HG03045 (cell line): ENCODE data around the gene GSPT1.
A peak's percentile ranks its signal among the peaks of the same experiment; 100 is the strongest.
"Not testable (repeated sequence)": the region's sequence is repeated elsewhere in the genome, so short reads cannot be mapped to it uniquely, and the experiment has no call there.

Experiments used
- ATAC-seq: cut with Tn5 transposase; IDR thresholded peaks from one replicate; pipeline ENCODE4 v1.9.1; 2021; ENCODE audit warnings: mild to moderate bottlenecking, moderate library complexity; ENCODE audit not compliant: unreplicated experiment

GSPT1 gene

DNA sequence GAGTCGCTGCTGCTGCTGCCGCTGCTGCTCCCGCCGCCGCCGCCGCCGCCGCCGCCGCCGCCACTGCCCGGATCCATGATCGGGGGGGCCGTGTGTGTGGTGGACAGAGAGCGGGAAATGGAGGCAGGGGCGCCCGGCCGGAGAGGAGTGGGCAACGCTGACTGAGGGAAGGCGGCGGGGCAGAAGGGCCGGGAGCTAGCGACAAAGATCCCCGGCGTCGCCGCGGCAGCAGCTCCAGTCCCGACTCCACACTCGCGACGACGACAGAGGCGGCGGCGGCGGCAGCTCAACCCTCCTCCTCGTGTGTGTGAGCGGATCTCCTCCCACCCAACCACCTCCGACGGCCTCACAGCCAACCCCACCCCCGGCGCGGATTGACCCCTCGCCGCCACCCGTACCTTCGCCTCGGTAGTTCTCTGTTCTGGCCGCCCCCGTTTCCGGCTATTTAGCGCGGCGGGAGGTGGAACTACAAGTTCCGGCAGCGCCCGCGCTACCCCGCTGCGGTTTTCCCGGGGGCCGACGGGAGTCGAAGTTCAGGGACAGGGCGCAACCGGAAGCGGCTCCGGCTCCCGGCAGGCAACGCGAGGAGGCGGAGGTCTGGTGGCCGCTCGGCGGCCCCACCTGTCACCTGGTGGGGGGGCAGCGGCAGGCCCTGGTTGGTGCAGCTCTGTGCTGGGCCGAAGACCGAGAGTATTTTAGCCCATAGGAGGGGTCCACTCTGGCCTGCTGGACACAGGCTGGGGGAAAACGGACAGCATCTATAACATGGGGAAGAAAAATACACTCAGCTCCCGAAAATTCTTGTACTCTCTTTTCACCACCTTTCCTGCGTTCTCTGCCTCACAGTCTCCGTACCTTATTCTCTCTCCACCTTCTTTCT is at the start of gene GSPT1:
GSPT1 (minus strand) TSS at position 313 of the 880 bp plus-strand sequence; CDS start at position 77, 236 bp downstream.
- peak; percentile 84 for ATAC-seq

DNA sequence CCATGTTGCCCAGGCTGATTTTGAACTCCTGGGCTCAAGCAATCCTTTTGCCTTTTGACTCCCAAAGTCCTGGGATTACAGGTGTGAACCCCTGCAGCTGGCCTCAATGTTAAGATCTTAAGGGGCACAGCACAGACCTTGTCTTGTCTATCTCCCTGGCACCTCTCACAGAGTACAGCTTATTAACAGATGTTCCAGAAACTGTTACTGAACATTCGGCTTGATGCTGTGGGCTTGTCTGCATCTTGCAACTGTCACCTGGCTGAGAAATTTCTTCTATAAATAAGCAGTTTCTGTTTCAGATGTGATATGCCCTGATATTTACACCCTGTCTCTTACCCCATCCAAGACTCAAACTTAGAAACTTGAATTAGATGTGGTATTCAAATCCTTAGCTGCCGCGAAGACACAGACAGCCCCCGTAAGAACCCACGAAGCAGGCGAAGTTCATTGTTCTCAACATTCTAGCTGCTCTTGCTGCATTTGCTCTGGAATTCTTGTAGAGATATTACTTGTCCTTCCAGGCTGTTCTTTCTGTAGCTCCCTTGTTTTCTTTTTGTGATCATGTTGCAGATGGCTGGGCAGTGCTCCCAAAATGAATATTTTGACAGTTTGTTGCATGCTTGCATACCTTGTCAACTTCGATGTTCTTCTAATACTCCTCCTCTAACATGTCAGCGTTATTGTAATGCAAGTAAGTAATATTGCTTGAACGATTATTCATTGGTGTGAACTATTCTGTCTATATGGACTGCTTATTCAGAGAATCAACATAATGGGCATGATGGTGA is 49.2 kb upstream of the GSPT1 start, which contains the start of gene TNFRSF17:
TNFRSF17 (plus strand) TSS at position 450 of the 791 bp plus-strand sequence; CDS start at position 565, 115 bp downstream.
- peak; percentile 77 for ATAC-seq

DNA sequence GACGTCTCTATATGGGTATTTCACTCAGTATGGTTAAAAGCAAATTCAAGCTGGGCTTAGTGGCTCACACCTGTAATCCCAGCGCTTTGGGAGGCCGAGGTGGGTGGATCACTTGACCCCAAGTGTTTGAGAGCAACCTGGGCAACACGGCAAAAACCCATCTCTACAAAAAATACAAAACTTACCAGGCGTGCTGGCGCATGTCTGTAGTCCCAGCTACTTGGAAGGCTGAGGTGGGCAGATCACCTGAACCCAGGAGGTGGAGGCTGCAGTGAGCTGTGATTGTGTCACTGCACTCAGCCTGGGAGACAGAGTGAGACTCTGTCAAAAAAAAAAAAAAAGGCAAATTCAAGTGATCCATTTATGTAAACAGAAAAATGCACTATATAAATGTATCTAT is 48.0 kb upstream of the GSPT1 start:
- ATAC-seq, result no peak

DNA sequence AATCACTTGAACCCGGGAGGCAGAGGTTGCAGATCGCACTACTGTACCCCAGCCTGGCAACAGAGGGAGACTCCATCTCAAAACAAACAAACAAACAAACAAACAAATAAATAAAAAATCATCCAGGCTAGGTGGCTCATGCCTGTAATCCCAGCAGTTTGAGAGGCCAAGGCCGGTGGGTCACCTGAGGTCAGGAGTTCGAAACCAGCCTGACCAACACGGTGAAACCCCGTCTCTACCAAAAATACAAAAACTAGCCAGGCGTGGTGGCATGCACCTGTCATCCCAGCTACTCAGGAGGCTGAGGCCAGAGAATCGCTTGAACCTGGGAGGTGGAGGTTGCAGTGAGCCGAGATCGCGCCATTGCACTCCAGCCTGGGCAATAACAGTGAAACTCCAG is 47.2 kb upstream of the GSPT1 start:
- ATAC-seq, result not testable (repeated sequence)

DNA sequence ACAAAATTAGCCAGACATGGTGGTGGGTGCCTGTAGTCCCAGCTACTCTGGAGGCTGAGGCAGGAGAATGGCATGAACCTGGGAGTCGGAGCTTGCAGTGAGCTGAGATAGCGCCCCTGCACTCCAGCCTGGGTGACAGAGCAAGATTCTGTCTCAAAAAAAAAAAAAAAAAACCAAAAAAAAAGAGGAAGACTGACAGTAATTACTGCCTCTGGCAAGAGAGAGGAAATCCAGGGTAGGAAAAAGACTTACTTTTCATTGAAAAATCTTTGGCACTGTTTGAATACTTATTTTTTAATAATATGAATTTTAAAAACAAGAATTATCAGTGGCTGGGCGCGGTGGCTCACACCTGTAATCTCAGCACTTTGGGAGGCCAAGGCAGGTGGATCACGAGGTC is 46.7 kb upstream of the GSPT1 start:
- ATAC-seq, result not testable (repeated sequence)

DNA sequence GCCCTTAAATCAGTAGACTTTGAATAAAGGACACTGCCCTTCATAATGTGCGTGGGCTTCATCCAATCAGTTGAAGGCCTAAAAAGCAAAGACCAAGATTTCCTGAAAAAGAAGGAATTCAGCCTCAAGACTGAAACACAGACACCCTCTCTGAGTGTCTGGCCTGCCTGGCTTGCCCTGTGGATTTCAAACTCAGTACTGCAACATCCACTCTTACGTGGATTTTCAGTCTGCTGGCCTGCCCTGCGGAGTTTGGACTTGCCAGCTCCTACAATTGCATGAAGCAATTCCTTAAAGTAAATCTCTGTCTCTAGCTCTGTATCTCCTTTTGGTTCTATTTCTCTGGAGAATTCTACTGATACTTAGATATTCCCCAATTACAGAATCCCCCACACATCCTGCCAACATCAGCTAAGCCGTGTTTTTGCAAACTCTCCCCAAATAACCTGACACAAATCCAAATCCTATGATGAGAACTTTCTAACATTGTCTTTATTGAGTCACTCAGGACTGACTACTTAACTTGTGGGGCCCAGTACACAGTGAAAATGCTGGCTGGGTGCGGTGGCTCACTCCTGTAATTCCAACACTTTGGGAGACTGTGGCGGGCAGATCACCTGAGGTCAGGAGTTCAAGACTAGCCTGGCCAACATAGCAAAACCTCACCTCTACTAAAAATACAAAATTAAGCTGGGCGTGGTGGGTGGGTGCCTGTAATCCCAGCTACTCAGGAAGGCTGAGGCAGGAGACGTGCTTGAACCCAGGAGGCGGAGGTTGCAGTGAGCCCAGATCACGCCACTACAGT is 42.0 kb upstream of the GSPT1 start:
- no peak for ATAC-seq

DNA sequence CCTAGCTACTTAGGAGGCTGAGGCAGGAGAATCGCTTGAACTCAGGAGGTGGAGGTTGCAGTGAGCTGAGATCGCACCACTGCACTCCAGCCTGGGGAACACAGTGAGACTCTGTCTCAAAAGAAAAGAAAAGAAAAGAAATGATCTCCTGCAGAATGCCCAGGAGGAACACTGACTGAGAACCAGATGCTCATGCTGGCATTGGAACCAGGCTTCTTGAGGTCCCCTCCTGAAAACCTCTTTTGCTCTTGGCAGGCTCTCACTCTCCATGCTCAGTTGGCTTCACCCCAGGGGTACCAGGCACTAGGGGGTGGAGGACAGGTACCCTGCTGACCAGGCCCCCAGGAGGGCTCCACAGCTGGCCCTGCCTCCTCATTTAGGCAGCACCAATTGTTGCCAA is 40.8 kb upstream of the GSPT1 start:
- no peak for ATAC-seq

DNA sequence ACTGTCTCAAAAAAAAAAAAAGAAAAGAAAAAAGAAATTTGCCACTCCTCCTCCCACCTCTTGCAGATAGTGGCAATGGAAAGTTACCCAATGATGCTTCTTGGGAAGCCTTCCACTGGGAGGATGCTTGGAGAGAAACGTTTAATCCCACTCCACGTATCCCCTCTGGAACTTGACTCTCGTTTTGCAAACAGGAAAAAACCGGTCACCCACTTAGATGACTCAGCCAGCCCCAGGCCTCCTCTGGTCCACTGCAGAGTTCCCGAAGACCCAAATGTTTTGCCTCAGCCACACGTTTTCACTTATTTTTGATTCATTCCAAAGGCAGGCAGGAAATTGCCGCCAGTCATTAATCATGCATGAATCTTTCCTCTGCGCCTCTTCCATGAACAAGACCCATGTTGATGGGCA is 40.0 kb upstream of the GSPT1 start:
- ATAC-seq, result no peak

DNA sequence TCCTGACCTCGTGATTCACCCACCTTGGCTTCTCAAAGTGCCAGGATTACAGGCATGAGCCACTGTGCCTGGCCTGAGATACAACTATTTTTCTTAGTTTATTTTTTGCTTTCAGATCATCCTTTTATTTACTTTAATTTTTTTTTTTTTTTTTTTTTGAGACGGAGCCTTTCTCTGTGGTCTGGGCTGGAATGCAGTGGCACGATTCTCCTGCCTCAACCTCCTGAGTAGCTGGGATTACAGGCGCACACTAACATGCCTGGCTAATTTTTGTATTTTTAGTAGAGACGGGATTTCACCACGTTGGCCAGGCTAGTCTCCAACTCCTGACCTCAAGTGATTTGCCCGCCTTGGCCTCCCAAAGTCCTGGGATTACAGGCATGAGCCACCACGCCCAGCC is 37.8 kb upstream of the GSPT1 start:
- not testable (repeated sequence) for ATAC-seq

DNA sequence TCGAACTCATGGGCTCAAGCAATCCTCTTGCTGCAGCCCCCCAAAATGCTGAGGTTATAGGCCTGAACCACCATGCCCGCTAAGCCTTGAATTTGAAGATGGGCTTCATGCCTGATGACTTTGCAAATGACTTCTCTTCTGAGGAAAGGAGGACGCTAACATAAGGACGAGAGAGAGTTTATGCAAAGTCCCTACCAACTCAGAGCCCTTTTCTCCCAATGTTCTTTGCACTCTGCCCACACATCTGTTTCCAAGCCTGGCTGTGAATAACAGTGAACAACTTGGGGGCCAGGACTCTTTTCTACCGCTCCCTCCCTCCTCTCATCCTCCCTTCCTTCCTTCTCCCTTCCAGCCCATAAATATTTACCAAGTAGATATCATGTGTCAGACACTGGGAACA is 34.6 kb upstream of the GSPT1 start:
- no peak for ATAC-seq

DNA sequence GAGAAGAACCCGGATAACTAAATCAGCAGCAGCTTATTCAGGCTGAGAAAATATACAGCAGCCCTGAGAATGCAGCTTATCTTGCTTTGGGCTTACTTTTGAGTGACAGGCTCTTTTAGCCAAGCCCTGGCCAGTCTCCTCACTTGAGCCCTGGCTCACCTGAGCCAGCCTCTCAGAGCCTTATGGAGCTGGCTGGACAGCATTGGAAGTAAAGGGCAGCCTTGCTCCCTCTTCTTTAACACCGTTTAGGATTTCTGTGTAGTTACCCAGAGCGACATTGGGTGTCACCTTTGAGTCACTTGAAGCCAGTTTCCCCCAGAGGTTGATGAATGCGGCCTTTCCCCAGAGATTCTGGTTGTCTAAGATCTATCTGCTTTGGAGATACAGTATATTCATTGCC is 33.8 kb upstream of the GSPT1 start:
- ATAC-seq, result no peak

DNA sequence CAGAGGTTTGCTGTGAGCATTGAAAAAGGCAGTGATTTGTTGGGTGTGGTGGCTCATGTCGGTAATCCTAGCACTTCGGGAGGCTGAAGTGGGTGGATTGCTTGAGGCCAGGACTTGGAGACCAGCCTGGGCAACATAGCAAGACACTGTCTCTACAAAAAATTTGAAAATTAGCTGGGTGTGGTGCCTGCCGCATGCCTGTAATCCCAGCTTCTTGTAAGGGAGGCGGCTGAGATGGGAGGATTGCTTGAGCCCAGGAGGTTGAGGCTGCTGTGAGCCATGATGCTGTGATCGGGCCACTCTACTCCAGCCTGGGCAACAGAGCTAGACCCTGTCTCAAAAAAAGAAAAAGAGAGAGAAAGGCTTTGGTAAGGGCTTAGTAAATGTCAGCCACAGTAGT is 33.1 kb upstream of the GSPT1 start:
- ATAC-seq, result no peak

DNA sequence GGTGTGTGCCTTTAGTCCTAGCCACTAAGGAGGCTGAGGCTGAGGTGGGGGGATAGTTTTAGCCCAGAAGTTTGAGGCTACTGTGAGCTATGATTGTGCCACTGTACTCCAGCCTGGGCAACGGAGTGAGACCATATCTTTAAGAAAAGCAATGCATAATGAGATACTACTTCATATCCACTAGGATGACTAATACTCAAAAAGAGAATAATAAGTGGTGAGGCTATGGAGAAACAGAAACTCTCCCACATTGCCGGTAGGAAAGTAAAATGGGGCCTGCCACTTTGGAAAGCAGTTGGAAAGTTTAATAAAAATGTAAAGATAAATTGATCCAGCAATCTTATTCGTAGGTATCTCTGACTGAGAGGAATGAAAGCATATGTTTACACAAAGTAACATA is 30.7 kb upstream of the GSPT1 start:
- no peak for ATAC-seq

DNA sequence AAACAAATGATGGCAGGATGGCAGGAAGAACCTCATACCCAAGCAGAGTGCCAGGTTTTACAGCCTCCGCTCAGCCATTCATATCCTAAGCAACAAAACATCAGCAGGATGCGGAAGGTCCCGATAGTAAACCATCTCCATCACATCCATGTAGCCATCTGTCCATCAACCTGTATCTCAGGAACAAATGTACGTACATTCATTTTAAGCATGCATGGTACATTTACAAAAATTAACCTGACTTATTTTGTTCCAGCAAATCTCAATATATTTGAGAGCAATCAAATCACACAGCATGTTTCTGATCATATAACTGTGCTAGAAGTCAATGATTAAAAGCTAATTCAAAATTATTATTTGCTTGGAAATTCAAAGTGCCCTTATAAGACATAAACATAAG is 26.2 kb upstream of the GSPT1 start, which contains the start of gene NPIPB2:
NPIPB2 (minus strand) TSS at position 101 of the 400 bp plus-strand sequence; CDS start at position 101, 0 bp downstream.
- ATAC-seq, result not testable (repeated sequence)

DNA sequence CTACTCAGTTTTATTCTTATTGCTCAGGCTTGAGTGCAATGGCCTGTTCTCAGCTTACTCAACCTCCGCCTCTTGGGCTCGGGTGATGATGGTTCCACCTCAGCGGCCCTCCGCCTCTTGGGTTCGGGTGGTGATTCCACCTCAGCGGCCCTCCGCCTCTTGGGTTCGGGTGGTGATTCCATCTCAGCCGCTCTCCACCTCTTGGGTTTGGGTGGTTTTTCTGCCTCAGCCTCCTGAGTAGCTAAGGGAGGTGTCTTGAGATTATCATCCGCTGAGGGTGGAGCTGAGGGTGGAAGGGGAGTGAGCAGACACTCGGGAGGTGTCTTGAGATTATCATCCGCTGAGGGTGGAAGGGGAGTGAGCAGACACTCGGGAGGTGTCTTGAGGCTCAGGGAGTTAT is 11.6 kb upstream of the GSPT1 start:
- not testable (repeated sequence) for ATAC-seq

DNA sequence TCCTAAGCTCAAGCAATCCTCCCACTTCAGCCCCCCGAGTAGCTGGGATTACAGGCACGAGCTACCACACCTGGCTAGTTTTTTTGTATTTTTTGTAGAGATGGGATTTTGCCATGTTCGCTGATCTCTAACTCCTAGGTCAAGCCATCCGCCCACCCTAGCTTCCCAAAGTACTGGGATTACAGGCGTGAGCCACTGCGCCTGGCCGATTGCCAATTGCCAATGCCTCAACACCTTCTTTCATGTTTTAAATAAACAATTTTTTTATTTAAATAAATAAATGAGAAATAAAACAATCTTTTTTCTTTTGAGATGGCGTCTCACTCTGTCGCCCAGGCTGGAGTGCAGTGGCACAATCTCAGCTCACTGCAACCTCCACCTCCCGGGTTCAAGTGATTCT is 8.3 kb upstream of the GSPT1 start:
- not testable (repeated sequence) for ATAC-seq

DNA sequence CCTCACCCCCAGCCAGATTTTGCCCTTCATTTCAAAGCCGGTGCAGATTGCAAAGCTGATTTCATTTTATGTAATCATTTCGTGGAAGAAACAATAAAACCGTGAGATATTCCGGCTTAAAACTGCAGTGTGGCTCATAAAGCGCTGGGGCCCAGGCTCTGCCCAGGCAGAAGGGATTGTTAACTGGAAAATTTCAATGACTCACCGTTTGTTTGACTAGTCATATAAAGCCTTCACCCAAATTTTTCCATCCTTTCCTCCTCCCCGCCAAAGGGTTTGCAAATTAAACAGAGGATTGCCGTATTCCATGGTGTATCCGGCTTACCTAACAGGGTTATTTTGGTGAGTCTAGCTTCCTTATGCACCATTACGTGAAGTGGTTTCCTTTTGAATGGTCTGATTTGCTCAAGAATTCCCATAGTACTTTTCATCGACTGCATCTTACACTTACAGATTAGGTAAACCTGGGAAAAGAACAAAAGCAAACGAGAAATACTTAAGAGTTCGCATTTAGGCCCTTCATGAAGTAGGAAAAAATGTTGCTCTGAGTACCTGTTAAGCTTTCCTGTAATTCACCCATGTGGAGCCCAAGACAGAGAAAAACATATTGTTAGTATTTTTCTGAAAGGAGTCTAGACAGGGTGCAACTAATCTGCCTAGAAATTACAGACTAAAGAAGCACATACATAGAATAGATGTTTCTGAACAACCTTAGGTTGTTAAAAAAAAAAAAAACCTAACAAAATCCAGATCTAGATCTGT is 949 bp upstream of the GSPT1 start:
- no peak for ATAC-seq

DNA sequence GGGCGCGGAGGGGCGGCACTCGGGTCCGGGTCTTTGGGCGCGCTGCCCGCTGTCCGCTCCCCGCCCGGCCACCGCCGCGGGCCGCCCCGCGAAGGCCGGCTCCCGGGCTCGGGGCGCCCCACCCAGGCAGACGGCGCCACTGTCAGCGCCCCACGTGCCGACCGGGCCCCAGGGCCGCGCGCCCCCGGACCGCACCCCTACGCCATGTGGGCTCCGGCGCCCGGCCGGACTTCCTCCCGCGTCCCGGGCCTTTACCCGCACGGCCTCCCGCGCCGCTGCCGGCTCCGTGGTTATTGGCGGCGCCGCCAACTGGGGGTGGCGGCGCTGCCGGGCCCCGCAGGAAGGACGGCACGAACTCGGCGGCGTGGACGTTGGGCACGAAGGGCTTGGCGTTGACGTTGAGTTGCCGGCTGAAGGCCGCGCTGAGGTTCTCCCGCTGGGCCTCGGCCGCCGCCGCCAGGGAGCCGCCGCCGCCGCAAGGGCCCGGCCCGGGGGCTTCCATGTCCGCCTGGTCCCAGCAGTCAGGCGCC is 577 bp downstream of the GSPT1 start:
- ATAC-seq, result peak; percentile 41

DNA sequence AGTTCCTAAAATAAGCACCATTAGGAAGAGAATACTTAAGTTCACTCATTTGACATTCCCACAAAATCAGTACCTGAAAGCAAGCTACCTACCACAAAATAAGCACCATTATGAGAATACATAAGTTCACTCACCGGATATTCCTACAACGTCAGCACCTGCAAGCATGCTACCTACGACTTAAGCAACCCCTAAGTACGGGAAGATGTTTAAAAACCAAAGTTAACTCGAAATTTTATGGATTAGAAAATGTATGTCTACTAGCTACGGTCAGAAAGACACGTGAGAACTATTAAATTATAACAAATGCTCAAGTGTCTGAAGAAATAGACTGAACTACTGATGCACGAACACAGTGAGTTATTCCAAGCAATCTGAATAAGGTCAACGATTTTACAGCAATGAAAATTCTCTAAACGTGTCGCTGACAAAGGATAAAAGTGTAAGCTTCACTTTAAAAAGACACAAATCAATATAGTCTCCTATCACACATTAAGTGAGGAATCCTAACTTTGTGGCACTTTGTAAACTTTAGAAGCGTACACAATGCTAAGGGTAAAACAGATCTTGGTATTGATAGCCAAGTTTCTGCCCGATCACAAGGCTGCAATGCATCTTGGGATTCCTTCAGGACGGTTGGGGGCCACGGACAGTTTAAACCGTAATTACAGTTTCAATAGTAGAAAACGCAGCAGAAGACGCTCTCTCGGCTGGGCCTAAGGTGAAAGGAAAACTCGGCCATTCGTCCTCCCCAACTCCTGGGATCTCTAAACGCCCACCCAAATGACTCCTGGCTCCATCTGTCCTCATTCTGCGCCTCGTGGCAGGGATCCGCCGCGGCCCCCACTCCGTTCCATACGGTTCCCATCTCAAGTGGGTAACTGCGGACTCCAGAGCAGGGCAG is 1.3 kb downstream of the GSPT1 start:
- peak; percentile 2 for ATAC-seq
